ENCODE data around the gene MAPK8IP3.

Gene MAPK8IP3

DNA sequence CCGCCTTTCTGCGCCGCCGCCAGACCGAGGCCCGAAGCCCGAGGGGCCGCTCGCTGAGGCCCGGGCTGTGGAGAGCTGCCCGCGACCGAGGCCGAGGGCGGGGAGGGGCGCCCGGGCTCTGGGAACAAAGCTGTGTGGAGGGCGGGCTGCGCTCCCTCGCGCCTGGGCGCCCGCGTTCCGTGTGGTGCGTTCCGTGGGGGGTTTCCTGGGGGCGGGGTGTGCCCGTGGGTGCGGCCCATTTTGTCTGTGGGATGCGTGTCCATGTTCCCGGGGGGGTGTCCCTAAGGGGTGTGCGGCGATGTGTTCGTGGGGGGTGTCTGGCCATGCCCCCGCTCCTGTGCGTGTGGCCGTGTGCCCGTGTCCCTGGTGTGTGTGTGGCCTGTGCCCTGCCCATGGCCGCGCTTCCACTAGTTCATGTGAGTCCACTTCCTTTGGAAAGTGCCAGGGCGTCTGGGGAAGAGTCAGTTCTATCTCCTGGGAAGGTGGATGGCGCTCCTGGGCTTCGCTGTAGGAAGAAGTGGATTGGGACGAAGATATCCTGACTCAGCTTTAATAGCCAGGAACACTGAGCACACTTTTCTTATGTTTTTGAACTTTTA lies 27.4 kb upstream of the MAPK8IP3 start:
- peaks cover 31% of the 10 kb centered on the region for H3K4me1 ChIP-seq (ENCODE audit: insufficient read depth, low read length)
- peak overlapping the region; percentile 75 for H3K27ac ChIP-seq (ENCODE audit: low read length)
- ATAC-seq (ENCODE audit: insufficient read depth, low read depth), result peak; percentile 23
- peak; percentile 52 for DNase-seq
- H3K4me2 ChIP-seq (ENCODE audit: insufficient read depth, low read length), result peak overlapping the region; percentile 79
- no peaks in the 10 kb centered on the region for H3K27me3 ChIP-seq (ENCODE audit: insufficient read depth, low read length, poor library complexity)
- H3K36me3 ChIP-seq (ENCODE audit: insufficient read depth, low read length), result peaks cover 47% of the 10 kb centered on the region
- H3K79me2 ChIP-seq (ENCODE audit: insufficient read depth, low read length), result peaks cover 54% of the 10 kb centered on the region
- peak overlapping the region; percentile 66 for H2AFZ ChIP-seq (ENCODE audit: low read depth, low read length)
- no peaks in the 10 kb centered on the region for H3K9me3 ChIP-seq (ENCODE audit: insufficient read depth, low read length, severe bottlenecking)
- peaks cover 35% of the 10 kb centered on the region for H4K20me1 ChIP-seq (ENCODE audit: insufficient read depth, low read length)
- H3K4me3 ChIP-seq (ENCODE audit: low read depth in 1 of 2, low read length in 2 of 2), result peak overlapping the region; percentile 54 to 73
- TF ChIP-seq, protein P1, sequence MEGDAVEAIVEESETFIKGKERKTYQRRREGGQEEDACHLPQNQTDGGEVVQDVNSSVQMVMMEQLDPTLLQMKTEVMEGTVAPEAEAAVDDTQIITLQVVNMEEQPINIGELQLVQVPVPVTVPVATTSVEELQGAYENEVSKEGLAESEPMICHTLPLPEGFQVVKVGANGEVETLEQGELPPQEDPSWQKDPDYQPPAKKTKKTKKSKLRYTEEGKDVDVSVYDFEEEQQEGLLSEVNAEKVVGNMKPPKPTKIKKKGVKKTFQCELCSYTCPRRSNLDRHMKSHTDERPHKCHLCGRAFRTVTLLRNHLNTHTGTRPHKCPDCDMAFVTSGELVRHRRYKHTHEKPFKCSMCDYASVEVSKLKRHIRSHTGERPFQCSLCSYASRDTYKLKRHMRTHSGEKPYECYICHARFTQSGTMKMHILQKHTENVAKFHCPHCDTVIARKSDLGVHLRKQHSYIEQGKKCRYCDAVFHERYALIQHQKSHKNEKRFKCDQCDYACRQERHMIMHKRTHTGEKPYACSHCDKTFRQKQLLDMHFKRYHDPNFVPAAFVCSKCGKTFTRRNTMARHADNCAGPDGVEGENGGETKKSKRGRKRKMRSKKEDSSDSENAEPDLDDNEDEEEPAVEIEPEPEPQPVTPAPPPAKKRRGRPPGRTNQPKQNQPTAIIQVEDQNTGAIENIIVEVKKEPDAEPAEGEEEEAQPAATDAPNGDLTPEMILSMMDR (IDR thresholded peaks at IDR 0.05; ENCODE audit: borderline replicate concordance, extremely low read depth, low read length, poor library complexity, severe bottlenecking), result no peak
- TF ChIP-seq EZH2 (IDR thresholded peaks at IDR 0.05; ENCODE audit: borderline replicate concordance, low read depth, low read length, severe bottlenecking), result no peak
- peak overlapping the region; percentile 79 for H3K9ac ChIP-seq (ENCODE audit: low read depth, low read length)

DNA sequence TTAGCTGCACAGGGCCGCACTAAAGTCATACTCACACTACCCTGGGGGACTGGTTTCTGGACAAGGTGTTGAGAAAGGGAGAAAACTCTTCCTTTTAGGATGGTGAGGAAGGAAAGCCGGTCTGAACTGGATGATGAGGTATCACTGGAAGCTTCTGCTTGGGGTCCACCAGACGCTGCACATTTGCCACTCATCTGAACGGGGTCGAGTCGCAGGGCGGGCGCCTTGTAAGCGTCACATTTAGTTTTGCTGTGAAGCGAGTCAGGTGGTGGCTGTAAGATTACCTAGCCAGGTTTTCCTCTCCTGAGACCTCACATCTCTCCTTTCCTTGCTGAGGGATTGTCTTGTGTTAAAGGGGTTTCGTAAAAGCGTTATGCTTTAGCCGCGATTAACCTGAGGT lies 25.6 kb upstream of the MAPK8IP3 start:
- DNase-seq, result no peak
- TF ChIP-seq EZH2 (IDR thresholded peaks at IDR 0.05; ENCODE audit: borderline replicate concordance, low read depth, low read length, severe bottlenecking), result no peak
- TF ChIP-seq, protein P1 (IDR thresholded peaks at IDR 0.05; ENCODE audit: borderline replicate concordance, extremely low read depth, low read length, poor library complexity, severe bottlenecking), result no peak
- no peaks in the 10 kb centered on the region for H3K27me3 ChIP-seq (ENCODE audit: insufficient read depth, low read length, poor library complexity)
- peaks cover 31% of the 10 kb centered on the region for H3K4me1 ChIP-seq (ENCODE audit: insufficient read depth, low read length)
- H3K9ac ChIP-seq (ENCODE audit: low read depth, low read length), result no peak overlapping the region; the same call in 1 of the 2 replicates
- peaks cover 46% of the 10 kb centered on the region for H4K20me1 ChIP-seq (ENCODE audit: insufficient read depth, low read length)
- H2AFZ ChIP-seq (ENCODE audit: low read depth, low read length), result no peak overlapping the region
- H3K27ac ChIP-seq (ENCODE audit: low read length), result peak overlapping the region; percentile 9; the same call in 1 of the 2 replicates
- H3K36me3 ChIP-seq (ENCODE audit: insufficient read depth, low read length), result peaks cover 47% of the 10 kb centered on the region
- H3K79me2 ChIP-seq (ENCODE audit: insufficient read depth, low read length), result peaks cover 71% of the 10 kb centered on the region
- H3K4me3 ChIP-seq (ENCODE audit: low read depth in 1 of 2, low read length in 2 of 2), result no peak overlapping the region; a peak in 1 of 4 replicates
- ATAC-seq (ENCODE audit: insufficient read depth, low read depth), result no peak
- H3K4me2 ChIP-seq (ENCODE audit: insufficient read depth, low read length), result peak overlapping the region; percentile 79
- no peaks in the 10 kb centered on the region for H3K9me3 ChIP-seq (ENCODE audit: insufficient read depth, low read length, severe bottlenecking)

DNA sequence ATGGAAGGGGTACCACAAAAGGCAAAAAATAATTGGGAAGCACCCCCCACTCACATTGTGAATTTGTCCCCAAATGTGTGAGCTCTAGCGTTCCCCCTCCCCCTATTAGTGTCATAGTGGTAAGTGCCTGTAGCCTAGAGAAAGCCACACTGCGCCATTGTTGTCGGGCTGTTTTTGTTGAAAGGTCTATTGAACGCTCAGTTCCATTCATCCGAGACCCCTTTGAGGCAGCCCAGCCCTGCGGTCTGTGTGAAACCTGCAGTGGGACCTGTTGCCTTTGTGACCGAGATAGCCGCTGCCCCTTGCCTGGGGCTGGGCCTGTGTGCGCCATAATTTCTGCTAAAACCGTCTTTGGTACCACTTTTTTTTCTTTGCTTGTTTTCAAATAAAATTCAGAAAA lies 25.0 kb upstream of the MAPK8IP3 start:
- Histone ChIP-seq H3K4me3 (ENCODE audit: low read depth in 1 of 2, low read length in 2 of 2) (no peak overlapping the region), H4K20me1 (ENCODE audit: insufficient read depth, low read length) (peaks cover 52% of the 10 kb centered on the region), H3K27ac (ENCODE audit: low read length) (no peak overlapping the region), H3K36me3 (ENCODE audit: insufficient read depth, low read length) (peaks cover 47% of the 10 kb centered on the region), H2AFZ (ENCODE audit: low read depth, low read length) (no peak overlapping the region), H3K9ac (ENCODE audit: low read depth, low read length) (no peak overlapping the region), H3K4me2 (ENCODE audit: insufficient read depth, low read length) (peak overlapping the region; percentile 5; the same call in 1 of the 2 replicates), H3K4me1 (ENCODE audit: insufficient read depth, low read length) (peaks cover 31% of the 10 kb centered on the region), H3K27me3 (ENCODE audit: insufficient read depth, low read length, poor library complexity) (no peaks in the 10 kb centered on the region), H3K79me2 (ENCODE audit: insufficient read depth, low read length) (peaks cover 78% of the 10 kb centered on the region), H3K9me3 (ENCODE audit: insufficient read depth, low read length, severe bottlenecking) (no peaks in the 10 kb centered on the region)
- TF ChIP-seq, protein P1 (IDR thresholded peaks at IDR 0.05; ENCODE audit: borderline replicate concordance, extremely low read depth, low read length, poor library complexity, severe bottlenecking), result no peak
- no peak for TF ChIP-seq EZH2 (IDR thresholded peaks at IDR 0.05; ENCODE audit: borderline replicate concordance, low read depth, low read length, severe bottlenecking)
- ATAC-seq (ENCODE audit: insufficient read depth, low read depth) (no peak), DNase-seq (no peak)

Data from DND-41 (cell line).